Activated T-helper 1 cell treated with Interleukin-2 at 50 U/mL for 16 hours (primary cell): ENCODE data around the gene SMIM17.
"Not testable (repeated sequence)": the region's sequence is repeated elsewhere in the genome, so short reads cannot be mapped to it uniquely, and the experiment has no call there.

ENCODE experiments used
- DNase-seq: peaks from one replicate; pipeline ENCODE4 v3.0.0-alpha.2; 2020; ENCODE audit warnings: low read depth

SMIM17 gene

GRCh38 chr19:56660381-56661107 is 17.6 kb downstream of the SMIM17 start:
- DNase-seq, result no peak

DNA sequence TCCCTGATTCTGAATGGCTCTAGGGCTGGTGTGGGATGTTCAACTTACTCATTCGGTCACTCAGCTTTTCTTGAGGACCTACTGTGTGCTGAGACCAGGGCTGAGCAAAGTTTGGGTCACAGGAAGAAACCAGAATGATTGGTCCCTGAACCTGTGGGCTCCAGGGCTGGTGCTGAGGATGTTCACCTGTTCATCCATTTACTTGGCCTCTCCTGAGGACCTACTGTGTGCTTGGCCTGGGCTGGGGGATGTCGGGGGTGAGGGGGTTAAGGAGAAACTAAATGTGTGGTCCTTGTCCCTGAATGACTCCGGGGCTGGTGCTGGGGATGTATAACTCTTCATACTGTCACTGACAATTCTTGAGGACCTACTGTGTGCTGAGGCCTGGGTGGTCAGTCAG is 18.3 kb downstream of the SMIM17 start:
- DNase-seq, result no peak

GRCh38 chr19:56663931-56664500 is 21.1 kb downstream of the SMIM17 start:
- no peak for DNase-seq

- no peak for DNase-seq
These were observed 21.6 kb downstream of the SMIM17 start for GRCh38 chr19:56664511-56664910.

- DNase-seq, result no peak
These were observed 24.4 kb downstream of the SMIM17 start for GRCh38 chr19:56667311-56667870.

GRCh38 chr19:56668676-56669075 is 25.7 kb downstream of the SMIM17 start:
- no peak for DNase-seq

DNA sequence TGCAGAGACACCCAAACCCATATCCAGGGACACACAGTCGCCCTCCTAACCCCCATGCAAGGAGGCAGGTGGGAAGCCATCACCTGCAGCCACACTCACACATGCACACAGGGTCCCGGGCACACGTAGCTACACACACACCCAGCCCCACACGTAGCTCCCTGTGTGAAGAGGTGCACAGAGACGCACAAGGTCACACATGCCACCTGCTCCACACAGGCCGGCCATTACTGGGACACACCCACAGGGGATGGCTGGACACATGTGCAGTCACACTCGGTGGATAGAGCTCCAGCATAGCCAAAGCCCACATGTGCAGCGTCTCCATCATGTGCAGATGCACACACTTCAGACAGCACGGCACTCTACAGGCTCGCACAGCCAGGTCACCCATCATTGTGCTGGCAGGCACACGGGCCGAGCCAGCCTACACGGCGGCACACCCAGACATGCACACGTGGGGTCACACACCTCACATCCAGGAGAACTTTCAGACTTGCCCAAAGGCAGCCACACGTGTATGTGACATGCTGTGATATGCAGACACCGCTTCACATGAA is 27.5 kb downstream of the SMIM17 start:
- no peak for DNase-seq

GRCh38 chr19:56670961-56671612 is 28.1 kb downstream of the SMIM17 start:
- no peak for DNase-seq

DNA sequence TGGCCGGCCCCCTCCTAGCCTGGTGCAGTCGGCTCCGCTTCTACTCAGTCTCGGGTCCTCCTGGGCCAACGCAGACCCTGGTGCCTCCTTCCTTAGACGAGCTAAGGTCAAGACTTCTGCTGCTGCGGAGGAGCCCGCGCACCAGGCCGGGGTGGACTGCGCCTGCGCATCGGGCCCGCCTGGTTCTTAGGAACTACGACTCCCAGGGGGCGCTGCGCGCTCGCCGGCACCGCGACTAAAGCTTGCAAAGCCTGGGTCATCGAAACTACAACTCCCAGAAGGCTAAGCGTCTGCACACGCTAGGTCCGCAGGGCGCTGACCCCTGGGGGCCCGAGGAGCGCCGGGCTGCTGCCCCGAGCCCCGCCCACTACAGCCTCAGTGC is 28.6 kb downstream of the SMIM17 start, which contains the start of gene ZNF835:
Gene ZNF835, minus strand, starts transcription at position 145 of the 382 bp plus-strand sequence. CDS start 6,559 bp downstream, outside the sequence.
- DNase-seq, result peak; percentile 63

- DNase-seq, result not testable (repeated sequence)
These were observed 29.7 kb downstream of the SMIM17 start for GRCh38 chr19:56672610-56673009.

- no peak for DNase-seq
These were observed 35.2 kb downstream of the SMIM17 start for GRCh38 chr19:56678205-56678604.

GRCh38 chr19:56681702-56682101 is 38.7 kb downstream of the SMIM17 start:
- no peak for DNase-seq

- no peak for DNase-seq
These were observed 40.2 kb downstream of the SMIM17 start for GRCh38 chr19:56683116-56683515.

DNA sequence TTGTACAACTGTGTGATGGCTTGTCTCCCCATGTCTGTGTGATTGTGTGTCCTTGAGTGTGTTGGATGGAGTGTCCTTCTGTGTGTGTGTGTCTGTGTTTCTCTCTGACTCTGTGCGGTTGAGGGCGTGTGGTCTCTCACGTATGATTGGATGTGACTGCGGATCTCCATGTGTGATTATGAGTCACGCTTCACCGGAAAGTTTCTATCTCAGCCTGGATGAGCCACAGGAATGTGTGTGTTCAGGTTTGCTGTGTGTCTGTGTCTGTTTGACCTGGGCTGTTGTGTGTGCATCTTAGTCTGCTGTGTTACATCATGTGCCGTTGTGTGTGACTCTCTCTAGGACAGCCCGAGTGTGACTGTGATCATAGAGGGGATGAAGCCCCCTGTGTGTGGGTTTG is 44.1 kb downstream of the SMIM17 start:
- no peak for DNase-seq

- DNase-seq, result no peak
These were observed 46.2 kb downstream of the SMIM17 start for GRCh38 chr19:56689198-56689597.

DNA sequence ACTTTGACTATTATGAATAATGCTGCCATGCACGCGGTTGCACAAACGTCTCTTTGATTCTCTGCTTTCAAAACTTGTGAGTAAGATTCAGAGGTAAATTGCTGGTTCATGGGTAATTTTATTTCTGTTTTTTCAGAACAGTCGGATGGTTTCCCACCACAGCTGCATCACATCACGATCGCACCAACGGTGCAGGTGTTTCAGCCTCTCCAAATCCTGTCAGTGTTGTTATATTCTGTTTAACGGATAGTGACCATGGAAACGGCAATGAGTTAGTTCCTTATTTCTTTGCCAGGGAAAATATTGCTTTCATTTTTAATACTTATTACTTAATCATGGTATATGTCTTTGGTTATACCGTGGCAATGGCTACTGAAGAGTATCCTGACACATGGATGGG is 47.7 kb downstream of the SMIM17 start:
- DNase-seq, result no peak

DNA sequence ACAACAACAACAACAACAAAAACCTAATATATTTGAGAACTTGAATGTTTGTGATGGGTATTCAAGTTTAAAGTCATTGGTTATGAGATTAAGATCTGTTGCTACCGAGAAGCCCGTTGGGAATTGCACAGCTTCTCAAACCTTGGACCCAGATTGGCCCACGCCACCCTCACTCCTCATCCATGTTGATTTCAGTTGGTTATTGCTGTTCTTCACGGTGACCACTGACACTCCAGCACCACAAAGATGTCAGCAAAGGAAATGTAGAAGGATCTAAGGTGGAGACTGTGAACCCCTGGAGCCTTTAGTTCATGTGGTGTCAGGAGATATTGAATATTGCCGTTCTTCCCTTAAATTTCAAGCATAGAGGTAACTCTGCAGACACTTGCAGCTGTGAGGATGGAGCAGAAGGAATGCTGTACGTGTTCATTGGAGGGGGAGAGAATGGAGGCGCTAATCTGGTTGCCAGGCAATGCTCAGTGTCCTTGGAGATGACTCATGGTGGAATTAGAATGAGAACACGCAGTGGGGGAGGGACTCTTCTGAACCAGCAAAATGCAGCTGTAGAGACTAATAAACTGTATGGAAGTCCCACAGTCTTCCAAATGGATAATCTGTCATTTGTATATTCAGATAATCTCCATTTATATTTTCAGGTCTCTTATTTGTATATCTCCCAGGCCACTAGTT is 49.4 kb downstream of the SMIM17 start:
- DNase-seq, result no peak

DNA sequence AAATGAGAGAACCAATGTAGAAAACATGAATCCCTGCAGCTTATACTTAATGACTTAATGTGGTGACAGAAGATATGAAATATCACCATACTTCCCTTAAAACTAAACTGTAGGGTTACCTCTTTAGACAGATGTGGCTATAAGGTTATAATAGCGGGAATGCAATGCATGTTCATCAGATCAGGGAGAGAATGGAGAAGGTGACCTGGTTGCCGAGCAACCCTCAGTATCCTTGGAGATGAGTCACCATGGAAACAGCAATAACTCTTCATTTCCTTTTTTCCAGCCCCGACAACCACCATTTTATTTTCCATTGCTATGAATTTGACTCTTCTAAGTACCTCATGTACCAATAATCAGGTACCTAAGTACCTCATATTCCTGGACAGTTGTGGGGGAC is 56.6 kb downstream of the SMIM17 start:
- DNase-seq, result no peak

GRCh38 chr19:56701895-56702294 is 58.9 kb downstream of the SMIM17 start:
- DNase-seq, result no peak

DNA sequence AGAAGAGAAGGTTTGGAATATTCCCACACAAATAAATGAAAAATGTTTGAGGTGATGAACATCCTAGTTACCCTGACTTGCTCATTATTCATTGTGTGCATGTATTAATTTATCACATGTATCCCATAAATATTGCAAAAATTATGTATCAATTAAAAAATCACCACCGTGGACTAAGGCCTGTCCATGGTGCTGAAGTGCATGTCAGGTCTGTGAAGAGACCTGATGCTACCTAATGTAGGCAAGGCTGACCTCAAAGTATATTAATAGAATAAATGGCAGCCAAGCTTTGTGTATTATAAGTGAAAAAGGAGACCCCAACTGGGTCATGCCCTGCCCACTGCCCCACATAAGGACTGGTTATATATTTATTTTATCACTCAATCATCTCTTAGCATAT is 63.0 kb downstream of the SMIM17 start:
- no peak for DNase-seq
